HepG2 (cell line): ENCODE results near the gene PPP1R9A. TPM values are rescaled to one million over a fixed set of nuclear protein-coding genes. Genes with fewer than 3 reads are reported as not detected.
A peak's percentile ranks its signal among the peaks of the same experiment; 100 is the strongest.

Source experiments
- ATAC-seq: fragments of 200-7000 bp; cut with Tn5 transposase; 3 replicates; pipeline ENCODE4 v1.9.1; 2020; ENCODE audit warnings: mild to moderate bottlenecking, moderate library complexity
- BruUV-seq: library from RNA; stranded (reverse); fragments of 400-500 nt; replicated peaks from 2 replicates; lab custom pipeline; 2021; lab: Mats Ljungman, UMichigan
- CTCF ChIA-PET: fragments of 300-600 bp; formaldehyde crosslinking; extraction: SDS; loops from one replicate; lab custom pipeline; 2021; ENCODE audit warnings: low total read pairs, inconsistent platforms, low intra/inter-chr PET ratio; lab: Yijun Ruan, JAX
- POLR2A ChIA-PET: fragments of 350-600 bp; sonication (Branson Sonifier 250); formaldehyde crosslinking; loops from one replicate; lab custom pipeline; 2020; ENCODE audit warnings: antibody characterized with exemption, inconsistent platforms; lab: Yijun Ruan, JAX
- DNase-seq: peaks from one replicate; pipeline ENCODE4 v3.0.0-alpha.2; 2015; ENCODE audit warnings: low spot score
- FAIRE-seq: peaks from 3 replicates; lab custom pipeline; 2011; peaks lifted over from hg19 to GRCh38; lab: Jason Lieb, UNC
- H2AFZ ChIP-seq: one replicate; pipeline ENCODE4 v1.6.1; 2011; ENCODE audit warnings: low read length, inconsistent platforms
- H3K27ac ChIP-seq: fragments of 300-600 bp; 3 replicates; pipeline ENCODE4 v1.8.0; 2011; ENCODE audit warnings: mixed run types, mild to moderate bottlenecking, mixed read lengths, low read length, inconsistent platforms; ENCODE audit not compliant: insufficient read depth; ENCODE audit errors: extremely low read length
- H3K27me3 ChIP-seq, 2 experiments: fragments of 200-600 bp in 1 of 2; 2 replicates in 1 of 2; 3 replicates in 1 of 2; pipeline versions ENCODE4 v1.6.0 to v1.8.0; 2011; ENCODE audit warnings: low read length in 2 of 2, mild to moderate bottlenecking in 2 of 2, moderate library complexity in 2 of 2, inconsistent platforms in 1 of 2; ENCODE audit not compliant: insufficient read depth in 2 of 2, control insufficient read depth in 1 of 2
- H3K36me3 ChIP-seq, 2 experiments: fragments of 200-600 bp in 1 of 2; replicated peaks in 1 of 2; 2 replicates in 1 of 2; 3 replicates in 1 of 2; pipeline versions ENCODE4 v1.5.1 to v1.8.0; 2011; ENCODE audit warnings: low read length in 2 of 2, inconsistent platforms in 1 of 2; ENCODE audit not compliant: insufficient read depth in 2 of 2, control insufficient read depth in 1 of 2
- H3K4me1 ChIP-seq: 2 replicates; pipeline ENCODE4 v1.5.1; 2012; ENCODE audit warnings: low read length, inconsistent platforms; ENCODE audit not compliant: insufficient read depth
- H3K4me2 ChIP-seq: 2 replicates; pipeline ENCODE4 v1.6.0; 2011; ENCODE audit warnings: low read depth, low read length, inconsistent platforms
- H3K4me3 ChIP-seq, 3 experiments: fragments of 200-600 bp in 1 of 3; sonication (generic), shearing (Covaris generic) in 1 of 3; replicated peaks in 1 of 3; 2 replicates each; pipeline ENCODE4 v1.5.1; 2011 to 2016; ENCODE audit warnings: low read length in 3 of 3, inconsistent platforms in 2 of 3, low read depth in 2 of 3, mild to moderate bottlenecking in 2 of 3, control low read depth in 1 of 3, mixed read lengths in 1 of 3; ENCODE audit not compliant: insufficient read depth in 1 of 3
- H3K79me2 ChIP-seq: one replicate; pipeline ENCODE4 v1.6.1; 2011; ENCODE audit warnings: low read length, inconsistent platforms; ENCODE audit not compliant: insufficient read depth
- H3K9ac ChIP-seq: 2 replicates; pipeline ENCODE4 v1.6.0; 2011; ENCODE audit warnings: mild to moderate bottlenecking, low read depth, low read length, inconsistent platforms; ENCODE audit not compliant: insufficient read depth
- H3K9me3 ChIP-seq: 2 replicates; pipeline ENCODE4 v1.5.1; 2012; ENCODE audit warnings: mild to moderate bottlenecking, low read length
- H4K20me1 ChIP-seq: 2 replicates; pipeline ENCODE4 v1.6.0; 2011; ENCODE audit warnings: inconsistent platforms, mild to moderate bottlenecking, low read length, moderate library complexity; ENCODE audit not compliant: insufficient read depth
- ARID2 ChIP-seq: sonication (generic); formaldehyde crosslinking; IDR thresholded peaks from 2 replicates; pipeline ENCODE4 v1.8.1; 2022; ENCODE audit warnings: mild to moderate bottlenecking, missing genetic modification reagents, borderline replicate concordance
- HMG20A ChIP-seq: IDR thresholded peaks from 2 replicates; pipeline ENCODE4 v1.6.1; 2016; ENCODE audit warnings: borderline replicate concordance
- NR2F2 ChIP-seq: IDR thresholded peaks from 2 replicates; pipeline ENCODE4 v1.6.1; 2012; ENCODE audit warnings: low read depth, inconsistent platforms, borderline replicate concordance
- SRSF4 ChIP-seq: fragments of 200-400 bp; formaldehyde crosslinking; IDR thresholded peaks from one replicate; pipeline ENCODE4 v1.6.1; 2018; ENCODE audit warnings: mild to moderate bottlenecking, low read depth, low read length, moderate library complexity; ENCODE audit not compliant: poor library complexity, severe bottlenecking
- ZFP82 ChIP-seq: sonication (generic); formaldehyde crosslinking; IDR thresholded peaks from 2 replicates; pipeline ENCODE4 v1.5.1; 2020; ENCODE audit warnings: mild to moderate bottlenecking, missing genetic modification reagents, borderline replicate concordance
- ZNF234 ChIP-seq: sonication (generic); formaldehyde crosslinking; conservative IDR thresholded peaks from 2 replicates; pipeline ENCODE4 v1.5.1; 2020; ENCODE audit warnings: mild to moderate bottlenecking, missing genetic modification reagents
- ZNF496 ChIP-seq: sonication (generic); formaldehyde crosslinking; IDR thresholded peaks from 2 replicates; pipeline ENCODE4 v1.8.1; 2023; ENCODE audit warnings: mild to moderate bottlenecking, moderate library complexity, missing genetic modification reagents; ENCODE audit not compliant: insufficient replicate concordance
- ZNF674 ChIP-seq: sonication (generic); formaldehyde crosslinking; IDR thresholded peaks from 2 replicates; pipeline ENCODE4 v1.5.0; 2020; ENCODE audit warnings: low read depth, mild to moderate bottlenecking, missing genetic modification reagents
- ZNF841 ChIP-seq: sonication (generic); formaldehyde crosslinking; IDR thresholded peaks from 2 replicates; pipeline ENCODE4 v1.8.1; 2023; ENCODE audit warnings: missing genetic modification reagents, borderline replicate concordance
- WGBS: methylation state at CpG from one replicate; pipeline ENCODE4 v1.1.6; 2017; ENCODE audit warnings: low lambda C conversion rate; 5-methylcytosine and 5-hydroxymethylcytosine counted together
- in situ Hi-C: cut with HindIII; loops from 2 replicates; pipeline ENCODE4 v1.10.0; 2017; ENCODE audit warnings: low pct_unique_long_range_greater_than_20kb; ENCODE audit not compliant: extremely low pct_ligation_motif_present
- intact Hi-C: fragments of 100-400 bp; cut with micrococcal nuclease; formaldehyde crosslinking; loops from one replicate; pipeline ENCODE4 v1.10.0; 2022; ENCODE audit not compliant: unreplicated experiment
- polyA plus RNA-seq, 8 experiments: library from polyadenylated mRNA; depleted of rRNA in 3 of 8; stranded (reverse) in 7 of 8; unstranded in 1 of 8; fragments of >200 nt; fragmentation: Illumina TruSeq in 4 of 8; extraction: Trizol in 4 of 8; gene quantifications; 2 replicates each; pipeline versions ENCODE4 v1.2.1 to v1.2.3, GENCODE V29; 2011 to 2016; ENCODE audit warnings: low read depth in 4 of 8, missing spikeins in 1 of 8, mixed read lengths in 1 of 8; ENCODE audit not compliant: insufficient read depth in 1 of 8
- total RNA-seq, 5 experiments: library from RNA; depleted of rRNA; stranded (reverse); fragments of >200 nt; fragmentation: Illumina TruSeq; extraction: Trizol; gene quantifications; 2 replicates each; pipeline ENCODE4 v1.2.3, GENCODE V29; 2016; ENCODE audit warnings: low read depth in 1 of 5
- TF ChIP-seq, protein P1 (sequence below): sonication (generic); formaldehyde crosslinking; IDR thresholded peaks from 2 replicates; pipeline ENCODE4 v1.4.0; 2020; ENCODE audit warnings: missing genetic modification reagents
- TF ChIP-seq, protein P2 (sequence below): sonication (generic); formaldehyde crosslinking; conservative IDR thresholded peaks from 2 replicates; pipeline ENCODE4 v1.4.0; 2020; ENCODE audit warnings: mild to moderate bottlenecking, missing genetic modification reagents, moderate library complexity

PPP1R9A gene
- total and polyA plus RNA-seq, 2 of the 13 experiments (the other 11 are each of a cell fraction or from before 2014, with no cell fraction given) = 11.4 to 31.9 TPM

DNA sequence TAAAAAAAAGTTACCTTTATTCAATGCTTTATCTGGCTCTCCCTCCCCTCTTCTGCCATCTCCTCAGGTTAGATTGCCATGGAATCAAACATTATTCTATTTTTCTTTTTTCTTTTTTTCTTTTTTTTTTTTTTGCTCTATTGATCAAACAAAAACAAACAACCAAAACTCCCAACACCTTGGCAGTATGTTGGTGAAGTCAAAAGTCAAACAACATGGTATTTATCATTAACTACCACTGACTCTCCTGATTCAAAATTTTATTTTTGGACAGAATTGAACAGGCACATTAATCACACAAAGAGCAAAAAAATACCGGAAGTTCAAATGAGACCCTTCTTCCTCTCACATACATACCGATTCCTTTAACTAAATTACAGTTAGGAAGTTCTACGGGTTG lies 410.6 kb downstream of the PPP1R9A start:
- DNase-seq (no peak), ATAC-seq (peak; percentile 27), FAIRE-seq (no peak)
- Histone ChIP-seq H3K79me2 (no peaks in the 10 kb centered on the region), H3K9ac (no peak overlapping the region), H3K4me3 (peak overlapping the region in 2 of 3 experiments; percentile 14 to 45; a peak in 3 of 6 replicates), H2AFZ (no peak overlapping the region), H3K4me2 (peak overlapping the region; percentile 62), H3K36me3 (no peaks in the 10 kb centered on the region), H3K4me1 (peaks cover 33% of the 10 kb centered on the region), H3K27ac (peak overlapping the region; percentile 18), H4K20me1 (no peaks in the 10 kb centered on the region), H3K9me3 (no peaks in the 10 kb centered on the region), H3K27me3 (no peaks in the 10 kb centered on the region)
- ChIA-PET POLR2A (no interaction called here), CTCF (no interaction called here)
- TF ChIP-seq ZNF234 (CRISPR knock-in tag) = no peak
- TF ChIP-seq, protein P1, sequence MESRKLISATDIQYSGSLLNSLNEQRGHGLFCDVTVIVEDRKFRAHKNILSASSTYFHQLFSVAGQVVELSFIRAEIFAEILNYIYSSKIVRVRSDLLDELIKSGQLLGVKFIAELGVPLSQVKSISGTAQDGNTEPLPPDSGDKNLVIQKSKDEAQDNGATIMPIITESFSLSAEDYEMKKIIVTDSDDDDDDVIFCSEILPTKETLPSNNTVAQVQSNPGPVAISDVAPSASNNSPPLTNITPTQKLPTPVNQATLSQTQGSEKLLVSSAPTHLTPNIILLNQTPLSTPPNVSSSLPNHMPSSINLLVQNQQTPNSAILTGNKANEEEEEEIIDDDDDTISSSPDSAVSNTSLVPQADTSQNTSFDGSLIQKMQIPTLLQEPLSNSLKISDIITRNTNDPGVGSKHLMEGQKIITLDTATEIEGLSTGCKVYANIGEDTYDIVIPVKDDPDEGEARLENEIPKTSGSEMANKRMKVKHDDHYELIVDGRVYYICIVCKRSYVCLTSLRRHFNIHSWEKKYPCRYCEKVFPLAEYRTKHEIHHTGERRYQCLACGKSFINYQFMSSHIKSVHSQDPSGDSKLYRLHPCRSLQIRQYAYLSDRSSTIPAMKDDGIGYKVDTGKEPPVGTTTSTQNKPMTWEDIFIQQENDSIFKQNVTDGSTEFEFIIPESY (CRISPR knock-in tag) = no peak
- TF ChIP-seq NR2F2 = no peak
- TF ChIP-seq ARID2 (CRISPR knock-in tag) = no peak
- TF ChIP-seq ZNF674 = no peak
- BruUV-seq = no TSS peak
- WGBS = 29% methylated on average over 3 of the region's 3 CpGs
- in situ Hi-C loops (no loop called here), intact Hi-C loops (no loop called here)

DNA sequence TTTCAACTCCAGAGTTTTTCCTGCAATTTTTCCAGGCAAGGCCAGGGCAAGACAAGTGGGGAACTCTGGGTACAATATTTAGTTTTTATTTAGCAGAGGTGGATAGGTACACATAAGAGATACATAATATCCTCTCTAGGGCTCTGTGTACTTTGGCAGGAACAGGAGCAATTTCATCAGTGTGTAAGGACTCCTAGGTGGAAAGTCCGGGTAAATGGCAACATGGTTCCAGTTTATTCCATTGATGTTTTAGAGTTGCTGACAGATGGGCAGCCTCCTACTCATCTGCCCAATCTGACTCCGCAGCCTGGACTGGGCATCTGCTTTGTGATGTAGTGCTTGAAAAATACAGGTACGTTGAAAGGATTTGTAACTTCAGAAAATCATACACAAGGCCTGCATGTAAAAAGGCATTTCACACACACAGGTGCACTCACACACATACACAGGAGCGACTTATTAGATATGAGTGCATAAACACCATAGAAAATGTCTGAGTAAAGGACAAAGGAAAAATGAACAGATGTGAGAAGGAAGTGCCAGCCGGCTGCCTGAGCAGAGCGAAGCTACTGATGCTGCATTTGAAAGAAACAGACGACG lies 411.2 kb downstream of the PPP1R9A start:
- peak overlapping the region; percentile 18 for H3K27ac ChIP-seq
- H3K9me3 ChIP-seq = no peaks in the 10 kb centered on the region
- H3K27me3 ChIP-seq = no peaks in the 10 kb centered on the region; a peak in 1 of 5 replicates
- DNase-seq (peak; percentile 68), FAIRE-seq (no peak), ATAC-seq (peak; percentile 95)
- H2AFZ ChIP-seq = no peak overlapping the region
- H3K79me2 ChIP-seq = no peaks in the 10 kb centered on the region
- CTCF ChIA-PET = no interaction called here
- intact Hi-C loops = no loop called here
- no peaks in the 10 kb centered on the region for H4K20me1 ChIP-seq
- H3K9ac ChIP-seq = no peak overlapping the region
- H3K4me3 ChIP-seq = peak overlapping the region in 2 of 3 experiments; percentile 14 to 45; a peak in 3 of 6 replicates
- no peaks in the 10 kb centered on the region for H3K36me3 ChIP-seq
- 64% methylated on average over 8 of the region's 8 CpGs for WGBS
- in situ Hi-C loops = no loop called here
- no TSS peak for BruUV-seq
- peak overlapping the region; percentile 62 for H3K4me2 ChIP-seq
- POLR2A ChIA-PET = no interaction called here
- H3K4me1 ChIP-seq = peaks cover 36% of the 10 kb centered on the region
- TF ChIP-seq HMG20A (no peak), ZNF841 (CRISPR knock-in tag) (no peak), ZNF496 (CRISPR knock-in tag) (no peak), ZFP82 (CRISPR knock-in tag) (no peak), SRSF4 (no peak)
- TF ChIP-seq, protein P2, sequence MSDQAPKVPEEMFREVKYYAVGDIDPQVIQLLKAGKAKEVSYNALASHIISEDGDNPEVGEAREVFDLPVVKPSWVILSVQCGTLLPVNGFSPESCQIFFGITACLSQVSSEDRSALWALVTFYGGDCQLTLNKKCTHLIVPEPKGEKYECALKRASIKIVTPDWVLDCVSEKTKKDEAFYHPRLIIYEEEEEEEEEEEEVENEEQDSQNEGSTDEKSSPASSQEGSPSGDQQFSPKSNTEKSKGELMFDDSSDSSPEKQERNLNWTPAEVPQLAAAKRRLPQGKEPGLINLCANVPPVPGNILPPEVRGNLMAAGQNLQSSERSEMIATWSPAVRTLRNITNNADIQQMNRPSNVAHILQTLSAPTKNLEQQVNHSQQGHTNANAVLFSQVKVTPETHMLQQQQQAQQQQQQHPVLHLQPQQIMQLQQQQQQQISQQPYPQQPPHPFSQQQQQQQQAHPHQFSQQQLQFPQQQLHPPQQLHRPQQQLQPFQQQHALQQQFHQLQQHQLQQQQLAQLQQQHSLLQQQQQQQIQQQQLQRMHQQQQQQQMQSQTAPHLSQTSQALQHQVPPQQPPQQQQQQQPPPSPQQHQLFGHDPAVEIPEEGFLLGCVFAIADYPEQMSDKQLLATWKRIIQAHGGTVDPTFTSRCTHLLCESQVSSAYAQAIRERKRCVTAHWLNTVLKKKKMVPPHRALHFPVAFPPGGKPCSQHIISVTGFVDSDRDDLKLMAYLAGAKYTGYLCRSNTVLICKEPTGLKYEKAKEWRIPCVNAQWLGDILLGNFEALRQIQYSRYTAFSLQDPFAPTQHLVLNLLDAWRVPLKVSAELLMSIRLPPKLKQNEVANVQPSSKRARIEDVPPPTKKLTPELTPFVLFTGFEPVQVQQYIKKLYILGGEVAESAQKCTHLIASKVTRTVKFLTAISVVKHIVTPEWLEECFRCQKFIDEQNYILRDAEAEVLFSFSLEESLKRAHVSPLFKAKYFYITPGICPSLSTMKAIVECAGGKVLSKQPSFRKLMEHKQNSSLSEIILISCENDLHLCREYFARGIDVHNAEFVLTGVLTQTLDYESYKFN (CRISPR knock-in tag) = peak; percentile 39; the same call in 1 of the 2 replicates
